Upper lobe of left lung (tissue), 4 donors: ENCODE results near the gene TIMP2.

ENCODE experiments used
- POLR2A ChIP-seq, 4 donors: fragments of 450-650 bp; IDR thresholded peaks; one replicate each; pipeline ENCODE4 v1.5.1; 2016 to 2017; ENCODE audit warnings: antibody characterized with exemption in 4 of 4, mild to moderate bottlenecking in 2 of 4
- POLR2AphosphoS5 ChIP-seq, 2 donors: sonication (generic); formaldehyde crosslinking; IDR thresholded peaks; one replicate each; pipeline ENCODE4 v1.5.1; 2017; ENCODE audit warnings: antibody characterized with exemption in 2 of 2
- TF ChIP-seq, protein P1 (sequence below), 6 experiments: fragments of 450-650 bp in 4 of 6; fragments of 200-600 bp in 2 of 6; sonication (generic) in 2 of 6; IDR thresholded peaks; one replicate each; pipeline ENCODE4 v1.5.1; 2016 to 2019; ENCODE audit warnings: antibody characterized with exemption in 6 of 6

- TF ChIP-seq, protein P1, sequence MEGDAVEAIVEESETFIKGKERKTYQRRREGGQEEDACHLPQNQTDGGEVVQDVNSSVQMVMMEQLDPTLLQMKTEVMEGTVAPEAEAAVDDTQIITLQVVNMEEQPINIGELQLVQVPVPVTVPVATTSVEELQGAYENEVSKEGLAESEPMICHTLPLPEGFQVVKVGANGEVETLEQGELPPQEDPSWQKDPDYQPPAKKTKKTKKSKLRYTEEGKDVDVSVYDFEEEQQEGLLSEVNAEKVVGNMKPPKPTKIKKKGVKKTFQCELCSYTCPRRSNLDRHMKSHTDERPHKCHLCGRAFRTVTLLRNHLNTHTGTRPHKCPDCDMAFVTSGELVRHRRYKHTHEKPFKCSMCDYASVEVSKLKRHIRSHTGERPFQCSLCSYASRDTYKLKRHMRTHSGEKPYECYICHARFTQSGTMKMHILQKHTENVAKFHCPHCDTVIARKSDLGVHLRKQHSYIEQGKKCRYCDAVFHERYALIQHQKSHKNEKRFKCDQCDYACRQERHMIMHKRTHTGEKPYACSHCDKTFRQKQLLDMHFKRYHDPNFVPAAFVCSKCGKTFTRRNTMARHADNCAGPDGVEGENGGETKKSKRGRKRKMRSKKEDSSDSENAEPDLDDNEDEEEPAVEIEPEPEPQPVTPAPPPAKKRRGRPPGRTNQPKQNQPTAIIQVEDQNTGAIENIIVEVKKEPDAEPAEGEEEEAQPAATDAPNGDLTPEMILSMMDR (IDR thresholded peaks at IDR 0.05) = no peak
- TF ChIP-seq POLR2A (IDR thresholded peaks at IDR 0.05) = no peak
- no peak for TF ChIP-seq POLR2AphosphoS5 (IDR thresholded peaks at IDR 0.05)
Observed at GRCh38 chr17:78917451-78918275, 7.5 kb downstream of the TIMP2 start.
